ENCODE data around the gene HCRT. TPM values are rescaled to one million over a fixed set of nuclear protein-coding genes. Genes with fewer than 3 reads are reported as not detected.

Gene HCRT
- total and polyA plus RNA-seq, 2 of the 4 experiments (the other 2 are of a cell fraction): not detected

GRCh38 chr17:42171831-42172230 lies 13.4 kb downstream of the HCRT start:
- H3K9me1 ChIP-seq (ENCODE audit: insufficient read depth, low read length): no peaks in the 10 kb centered on the region
- H4K5ac ChIP-seq (ENCODE audit: low read depth, low read length): no peak overlapping the region
- no peak overlapping the region for H2BK20ac ChIP-seq (ENCODE audit: low read depth, low read length)
- no peak overlapping the region for H2BK15ac ChIP-seq (ENCODE audit: low read depth, low read length)
- no peaks in the 10 kb centered on the region for H3K9me3 ChIP-seq (ENCODE audit: control insufficient read depth, insufficient read depth, low read length)
- dilution Hi-C loops (cut with HindIII; ENCODE audit: low sequenced_read_pairs, unreplicated experiment) (no loop called here), in situ Hi-C loops (cut with MboI; ENCODE audit: low sequenced_read_pairs) (no loop called here), intact Hi-C loops (cut with micrococcal nuclease) (no loop called here)
- ATAC-seq (ENCODE audit: low read depth): no peak
- CTCF ChIA-PET: interaction anchor here (0.6 kb wide), 1 partner anchor 408 kb away, joined by 3 read pairs; no protein-coding TSS in a partner anchor
- no peak overlapping the region for H2BK5ac ChIP-seq (ENCODE audit: low read depth, low read length, poor library complexity, severe bottlenecking)
- H4K20me1 ChIP-seq (ENCODE audit: insufficient read depth, low read length): no peaks in the 10 kb centered on the region
- no peak overlapping the region for H4K8ac ChIP-seq (ENCODE audit: low read depth in 2 of 2, low read length in 2 of 2)
- H3K4me3 ChIP-seq (ENCODE audit: insufficient read depth, low read depth, low read length): no peak overlapping the region
- DNase-seq: no peak
- POLR2A ChIA-PET (ENCODE audit: unreplicated experiment): interaction anchor here (0.6 kb wide), 1 partner anchor 104 kb away, joined by 3 read pairs; no protein-coding TSS in a partner anchor
- TF ChIP-seq RAD21 (IDR thresholded peaks at IDR 0.05; ENCODE audit: low read length) (no peak), NFE2L2 (IDR thresholded peaks at IDR 0.05; ENCODE audit: low read depth, low read length) (no peak), CHD1 (IDR thresholded peaks at IDR 0.05; ENCODE audit: low read depth, low read length) (no peak), BHLHE40 (IDR thresholded peaks at IDR 0.05; ENCODE audit: low read depth, low read length) (no peak), ELK1 (IDR thresholded peaks at IDR 0.05; ENCODE audit: borderline replicate concordance, low read depth, low read length) (no peak), RCOR1 (IDR thresholded peaks at IDR 0.05; ENCODE audit: insufficient replicate concordance, low read length) (no peak), RFX5 (IDR thresholded peaks at IDR 0.05; ENCODE audit: low read depth, low read length) (no peak), POLR2A (IDR thresholded peaks at IDR 0.05; ENCODE audit: low read depth, low read length) (no peak), CEBPB (IDR thresholded peaks at IDR 0.05; ENCODE audit: low read depth, low read length) (no peak)
- H3K4me1 ChIP-seq (ENCODE audit: control insufficient read depth, insufficient read depth, low read length): no peaks in the 10 kb centered on the region
- H4K91ac ChIP-seq (ENCODE audit: insufficient read depth, low read depth, low read length): no peak overlapping the region
- no peak overlapping the region for H3K4ac ChIP-seq (ENCODE audit: low read depth, low read length)
- no peak overlapping the region for H2AK5ac ChIP-seq (ENCODE audit: low read depth, low read length)
- no peak overlapping the region for H3K4me2 ChIP-seq (ENCODE audit: low read depth, low read length)
- H3K14ac ChIP-seq (replicated peaks; ENCODE audit: low read depth, low read length): no peak overlapping the region
- BruUV-seq (replicated peaks): no TSS peak
- peaks cover 46% of the 10 kb centered on the region for H3K27me3 ChIP-seq (ENCODE audit: control insufficient read depth, insufficient read depth, low read length)
- H3K23ac ChIP-seq (ENCODE audit: low read depth, low read length): no peak overlapping the region
- H3K56ac ChIP-seq (ENCODE audit: extremely low read depth, insufficient read depth, low read length): no peak overlapping the region
- H3K79me1 ChIP-seq (ENCODE audit: low read depth in 1 of 2, low read length in 2 of 2): no peaks in the 10 kb centered on the region
- H2AFZ ChIP-seq (replicated peaks; ENCODE audit: low read length, poor library complexity): no peak overlapping the region
- no peaks in the 10 kb centered on the region for H3K36me3 ChIP-seq (ENCODE audit: control insufficient read depth, insufficient read depth, low read length)
- H3K27ac ChIP-seq (ENCODE audit: insufficient read depth, low read length): no peak overlapping the region
- no CpG with 5 or more reads among the region's 11 CpGs for WGBS, 2 experiments (ENCODE audit: extremely low coverage in 2 of 2, insufficient read length in 1 of 2)
- no peak overlapping the region for H2AK9ac ChIP-seq (replicated peaks; ENCODE audit: low read depth, low read length, poor library complexity)
- H2BK120ac ChIP-seq (ENCODE audit: low read depth, low read length): no peak overlapping the region
- H3K9ac ChIP-seq (ENCODE audit: low read depth, low read length): no peak overlapping the region
- no peak overlapping the region for H3K18ac ChIP-seq (ENCODE audit: low read depth, low read length)

All from IMR-90 (cell line).